Activated T-cell treated with anti-CD3 and anti-CD28 coated beads, Interleukin-2, amount 50 U/mL, for 48 hours (primary cell): ENCODE measurements around the gene SMIM5.
A peak's percentile ranks its signal among the peaks of the same experiment; 100 is the strongest.
"Not testable (repeated sequence)": the region's sequence is repeated elsewhere in the genome, so short reads cannot be mapped to it uniquely, and the experiment has no call there.

Source experiments
- DNase-seq, 2 experiments: peaks; one replicate each; pipeline ENCODE4 v3.0.0-alpha.2; 2020

Gene SMIM5

GRCh38 chr17:75626496-75627038 lies 6.7 kb upstream of the SMIM5 start:
- DNase-seq = no peak

GRCh38 chr17:75627094-75627493 lies 6.1 kb upstream of the SMIM5 start:
- DNase-seq = no peak

DNA sequence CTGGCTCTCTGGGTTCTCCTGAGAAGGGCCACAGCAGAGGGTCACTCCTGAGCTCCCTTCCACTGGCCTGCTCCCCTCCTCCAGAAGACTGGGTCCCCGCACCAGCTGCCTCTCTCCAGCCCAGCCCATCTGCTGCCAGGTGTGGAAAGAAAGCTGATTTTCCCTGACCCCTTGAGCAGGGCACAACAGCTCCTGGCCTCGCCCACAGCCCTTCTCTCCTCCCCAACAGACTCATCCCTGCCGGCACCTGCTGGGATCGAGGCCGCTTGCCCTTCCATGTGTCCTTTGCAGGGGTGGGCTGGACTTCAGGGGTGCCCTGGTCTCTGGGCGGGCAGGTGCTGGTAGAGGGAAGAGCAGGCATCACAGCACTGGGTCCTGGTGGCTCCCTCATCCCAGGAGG lies 4.8 kb upstream of the SMIM5 start:
- no peak for DNase-seq

DNA sequence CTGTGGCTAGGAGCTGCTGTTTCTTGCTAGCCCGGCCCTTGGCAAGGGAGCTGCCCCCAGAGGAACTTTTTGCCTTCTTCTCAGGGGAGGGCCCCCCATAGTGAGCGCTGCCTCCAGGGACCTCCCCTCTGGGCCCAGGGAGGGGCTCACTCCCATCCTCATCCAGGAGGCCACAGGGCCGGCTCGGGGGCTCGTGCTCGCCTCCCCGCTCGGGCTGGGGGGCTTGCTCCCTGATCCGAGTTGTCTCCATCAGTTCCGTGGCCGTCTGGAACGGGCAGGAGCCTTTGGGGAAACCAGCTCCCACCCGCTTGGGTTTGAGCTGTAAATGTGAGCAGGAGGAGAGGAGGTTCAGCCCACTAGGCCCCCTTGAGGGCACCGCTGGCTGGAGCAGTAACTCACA lies 4.1 kb upstream of the SMIM5 start:
- DNase-seq = no peak

GRCh38 chr17:75630071-75630917 lies 2.9 kb upstream of the SMIM5 start:
- no peak for DNase-seq

DNA sequence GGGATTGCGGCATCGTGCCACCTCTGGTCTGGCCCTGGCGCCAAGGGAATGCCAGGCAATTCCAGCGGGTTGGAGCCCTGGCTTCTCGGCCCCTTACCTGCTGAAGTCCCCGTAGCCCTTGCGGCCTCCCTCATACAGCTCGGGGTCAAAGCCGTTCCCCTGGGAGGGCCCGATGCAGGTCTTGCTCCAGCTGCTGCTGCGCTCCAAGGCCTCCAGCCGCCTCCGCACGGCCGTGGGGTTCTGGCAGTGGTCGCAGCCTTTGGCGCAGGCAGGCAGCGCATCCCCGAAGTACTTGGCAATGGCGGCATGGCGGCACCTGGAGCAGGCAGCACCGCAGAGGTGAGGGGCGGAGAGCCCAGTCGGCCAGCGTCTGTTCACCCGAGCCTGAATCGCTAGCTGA lies 1.9 kb upstream of the SMIM5 start:
- no peak for DNase-seq

DNA sequence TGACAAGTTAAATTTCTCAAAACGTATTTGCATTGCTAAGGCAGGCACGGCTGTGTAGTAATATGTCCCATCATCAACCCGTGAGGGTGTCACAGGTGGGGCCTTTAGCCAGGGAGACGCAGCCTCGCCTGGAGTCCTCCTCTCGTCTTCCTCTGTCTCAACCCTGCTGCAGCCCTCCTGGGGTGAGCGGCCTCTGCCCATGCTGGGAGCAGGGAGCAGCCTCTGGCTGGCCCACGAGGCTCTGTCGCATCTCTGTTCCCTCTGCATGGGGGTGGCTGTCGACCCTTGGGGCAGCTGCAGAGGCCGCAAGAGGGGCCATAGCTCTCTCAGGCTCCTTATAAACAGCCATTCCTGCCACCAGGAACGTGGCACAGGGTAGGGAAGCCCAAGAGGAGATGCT lies 806 bp upstream of the SMIM5 start:
- DNase-seq = no peak

DNA sequence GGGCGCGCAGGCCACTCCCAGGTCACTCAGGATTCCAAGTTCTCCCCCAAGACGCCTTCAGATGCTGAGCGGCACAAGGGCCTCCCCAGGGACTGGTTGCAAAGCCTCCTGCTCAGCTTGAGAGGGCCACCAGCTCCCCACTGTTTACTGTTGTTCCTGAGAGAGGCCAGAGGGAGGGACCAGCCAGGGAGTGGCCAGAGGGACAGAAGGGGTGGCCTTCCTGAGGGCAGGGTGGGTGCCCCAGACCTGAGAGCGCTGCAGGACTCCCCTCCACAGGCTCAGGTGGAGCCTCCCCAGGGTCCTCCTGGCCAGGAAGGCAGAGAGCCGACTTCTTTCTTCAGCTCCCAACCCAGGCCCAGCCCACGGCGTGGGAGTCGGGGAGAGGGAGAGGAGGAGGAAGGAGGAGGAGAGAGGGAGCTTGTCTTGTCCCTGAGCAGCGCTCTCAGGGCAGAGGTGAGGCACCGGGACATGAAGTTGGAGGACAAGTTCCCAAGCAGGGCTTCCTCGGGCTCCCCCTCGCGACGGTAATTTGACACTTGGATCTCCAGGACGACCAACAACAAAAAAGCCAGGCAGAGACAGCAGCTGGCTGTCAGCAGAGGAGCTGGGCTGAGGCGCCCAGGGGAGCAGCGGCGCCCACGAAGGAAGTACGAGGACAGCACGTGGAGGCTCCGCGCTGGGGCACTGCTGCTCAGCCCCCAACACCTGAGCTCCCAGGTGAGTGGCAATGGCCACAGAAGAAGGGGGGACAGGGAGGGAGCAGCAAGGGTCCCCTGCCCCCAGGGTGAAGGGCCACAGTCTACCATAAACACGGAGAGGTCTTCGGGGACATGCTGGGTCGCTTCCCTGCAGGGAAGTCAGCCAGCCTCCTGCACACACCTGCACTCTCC lies 497 bp downstream of the SMIM5 start:
- peak; percentile 64 to 66 for DNase-seq

- no peak for DNase-seq
These were observed 1.1 kb downstream of the SMIM5 start for GRCh38 chr17:75634376-75634740.

DNA sequence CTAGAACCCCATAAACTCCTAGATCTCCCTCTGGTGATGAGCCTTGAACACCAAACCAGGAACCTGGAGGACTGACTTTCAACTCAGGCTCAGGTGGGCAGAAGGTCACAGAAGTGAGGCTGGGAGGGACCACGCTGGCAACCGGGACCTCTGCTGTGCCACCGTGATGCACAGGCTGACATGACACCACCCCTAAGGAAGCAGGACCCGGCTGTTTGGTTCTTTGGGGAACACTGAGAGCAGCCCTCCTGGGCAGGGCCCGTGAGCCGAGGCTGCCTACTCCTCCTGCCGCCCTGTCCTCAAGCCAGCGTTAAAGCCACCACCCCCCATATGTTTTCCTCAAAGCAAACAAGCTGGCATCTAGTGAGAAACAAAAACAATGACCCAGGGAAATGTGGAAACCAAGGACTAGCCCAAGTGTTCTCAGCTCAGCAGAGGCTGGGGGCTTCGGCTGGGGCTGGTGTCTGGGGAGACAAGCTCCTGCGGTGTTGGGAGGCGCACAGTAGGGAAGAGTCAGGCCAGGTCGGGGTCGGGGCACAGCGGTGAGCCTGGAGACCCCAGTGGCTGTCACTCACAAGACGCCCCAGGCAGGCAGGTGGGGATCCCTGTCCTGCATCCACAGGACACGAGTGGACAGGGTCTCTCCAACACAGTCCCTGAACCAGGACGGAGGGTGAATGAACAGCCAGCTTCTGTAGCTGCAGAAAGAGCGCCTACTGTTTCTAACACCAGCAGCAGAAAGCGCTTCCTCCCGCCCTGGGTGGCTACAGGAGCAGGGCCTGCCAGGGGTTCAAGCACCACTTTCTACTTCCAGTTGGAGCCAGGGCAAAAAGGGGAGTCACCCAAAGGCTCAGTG lies 1.7 kb downstream of the SMIM5 start:
- DNase-seq = no peak

DNA sequence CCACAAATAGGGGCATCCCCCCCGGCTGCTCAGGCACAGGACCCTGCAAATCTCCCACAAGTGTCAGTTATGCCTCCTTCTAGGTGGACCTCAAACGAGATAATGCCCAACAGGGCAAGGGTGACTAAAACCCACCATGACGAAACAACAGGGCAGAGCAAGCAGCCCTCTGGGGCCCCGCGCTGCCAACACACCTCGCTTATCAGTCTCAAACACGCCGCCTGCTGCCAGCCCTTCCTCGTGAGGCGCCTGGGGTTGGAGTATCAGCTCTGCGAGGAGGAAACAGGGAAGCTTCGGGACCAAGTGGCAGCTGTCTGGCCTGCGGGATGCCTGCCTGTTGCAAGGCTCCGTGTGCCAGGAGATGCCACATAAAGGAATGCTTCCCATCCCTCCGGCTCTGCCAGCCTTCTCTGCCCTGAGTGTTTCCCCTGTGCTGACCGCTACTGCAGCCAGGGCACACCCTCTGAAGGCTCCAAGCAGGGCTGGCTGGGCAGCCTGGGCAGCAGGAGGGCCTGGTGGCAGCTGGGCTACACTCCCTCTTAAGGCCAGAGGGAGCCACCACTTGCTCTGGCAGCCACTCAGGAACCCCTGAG lies 2.5 kb downstream of the SMIM5 start:
- DNase-seq = no peak

GRCh38 chr17:75636381-75637142 lies 3.3 kb downstream of the SMIM5 start:
- DNase-seq = no peak

DNA sequence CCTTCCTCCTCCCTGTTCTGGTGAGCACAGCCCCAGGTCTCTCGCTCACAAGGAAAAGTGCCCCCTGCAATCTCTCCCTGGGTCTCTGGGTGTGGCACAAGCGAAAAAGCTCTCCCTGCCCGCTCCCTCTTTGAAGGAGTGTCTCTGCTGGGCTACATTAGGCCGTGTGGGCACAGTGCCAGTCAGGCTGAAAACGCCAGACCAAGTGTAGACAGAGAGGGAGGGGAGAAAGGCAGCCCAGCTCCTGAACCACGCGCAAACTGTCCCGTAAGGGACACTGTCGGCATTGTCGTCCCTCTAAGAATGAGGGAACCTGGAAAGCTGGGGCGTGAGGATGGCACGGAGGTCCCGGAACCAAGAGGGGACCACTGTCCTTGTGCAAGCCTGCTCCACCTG lies 3.9 kb downstream of the SMIM5 start:
- DNase-seq = no peak

- no peak for DNase-seq
These were observed 4.3 kb downstream of the SMIM5 start for GRCh38 chr17:75637551-75637950.

DNA sequence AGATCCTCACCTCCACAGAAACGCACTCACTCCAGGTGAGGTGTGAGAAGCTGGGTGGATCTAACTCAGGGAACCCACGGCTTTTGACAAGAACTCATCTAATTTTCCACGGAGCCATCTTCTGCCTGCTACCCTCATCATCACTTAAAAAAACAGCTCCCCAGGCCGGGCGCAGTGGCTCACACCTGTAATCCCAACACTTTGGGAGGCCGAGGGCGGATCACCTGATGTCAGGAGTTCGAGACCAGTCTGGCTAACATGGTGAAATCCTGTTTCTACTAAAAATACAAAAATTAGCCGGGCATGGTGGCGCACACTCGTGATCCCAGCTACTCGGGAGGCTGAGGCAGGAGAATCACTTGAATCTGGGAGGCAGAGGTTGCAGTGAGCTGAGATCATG lies 4.8 kb downstream of the SMIM5 start:
- DNase-seq = not testable (repeated sequence)

GRCh38 chr17:75638893-75639292 lies 5.7 kb downstream of the SMIM5 start:
- DNase-seq = no peak

DNA sequence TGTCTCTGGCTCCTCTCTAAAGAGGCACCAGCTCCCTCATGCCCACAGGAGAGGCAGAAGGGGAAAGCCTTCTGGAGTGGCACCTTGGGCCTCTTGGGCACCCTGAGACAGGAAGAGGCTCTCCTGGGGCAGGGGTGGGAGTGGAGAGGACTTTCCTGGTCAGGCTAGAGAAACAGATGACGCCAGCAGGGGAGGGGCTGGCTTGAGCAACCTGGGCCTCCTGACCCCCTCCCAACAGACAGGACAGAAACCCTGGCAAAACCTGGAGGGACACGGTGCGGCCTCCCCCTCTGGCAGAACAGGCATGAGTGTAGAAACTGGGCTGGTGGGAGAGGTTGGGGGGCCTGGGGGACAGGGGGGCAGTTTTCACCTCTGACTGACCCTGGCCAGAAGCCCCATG lies 6.1 kb downstream of the SMIM5 start:
- no peak for DNase-seq

- no peak for DNase-seq
These were observed 6.7 kb downstream of the SMIM5 start for GRCh38 chr17:75639771-75640555.

DNA sequence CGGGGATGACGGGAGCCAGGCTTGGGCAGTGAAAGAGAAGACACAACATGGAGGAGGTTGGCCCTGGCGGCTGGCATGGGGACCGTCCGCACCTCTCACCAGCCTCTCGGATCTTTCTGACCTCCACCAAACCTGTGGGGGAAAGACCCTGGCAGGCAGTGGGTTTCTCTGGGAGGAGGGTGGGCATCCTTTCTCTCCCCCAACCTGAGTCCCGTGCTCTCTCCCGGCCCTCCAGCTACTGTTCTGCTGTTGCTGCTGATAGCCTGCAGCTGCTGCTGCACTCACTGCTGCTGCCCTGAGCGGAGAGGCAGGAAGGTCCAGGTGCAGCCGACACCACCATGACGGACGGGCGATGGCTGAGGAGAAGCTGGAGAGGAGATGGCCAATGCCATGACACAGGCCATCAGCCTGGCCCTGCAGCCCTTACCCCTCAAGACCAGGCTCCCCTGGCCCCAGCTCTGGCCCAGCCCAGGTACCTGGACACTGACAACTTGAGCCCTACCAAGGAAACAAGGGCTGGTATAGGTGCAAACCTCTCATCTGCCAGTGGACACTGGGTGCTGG lies 7.4 kb downstream of the SMIM5 start:
- DNase-seq = no peak

DNA sequence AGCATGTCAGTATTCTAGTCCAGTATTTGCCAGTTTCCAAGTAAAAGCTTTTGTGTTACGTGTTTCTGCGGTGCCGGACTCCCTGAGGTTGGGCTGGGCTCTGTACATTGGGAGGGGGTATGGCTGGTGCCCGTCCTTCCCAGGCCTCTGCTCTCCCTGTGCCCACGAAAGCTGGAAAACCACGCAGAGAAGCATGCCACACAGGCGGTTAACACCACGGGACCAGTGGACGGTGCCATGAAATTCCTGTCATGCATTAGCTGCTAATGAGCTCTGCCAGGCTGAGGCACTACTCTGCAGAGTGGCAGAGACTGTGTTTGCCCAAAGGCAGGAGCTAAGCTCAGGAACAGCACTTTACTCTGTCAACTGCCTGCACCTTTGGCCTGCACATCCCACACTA lies 8.1 kb downstream of the SMIM5 start:
- no peak for DNase-seq
